NB4 (cell line): ENCODE measurements around the gene HEY2.

Experiments
- DNase-seq: peaks from one replicate; pipeline ENCODE4 v3.0.0; 2010; ENCODE audit warnings: low read depth
- H3K4me3 ChIP-seq: one replicate; pipeline ENCODE4 v1.5.1; 2011; ENCODE audit warnings: mild to moderate bottlenecking, low read depth, low read length, moderate library complexity
- MAX ChIP-seq: IDR thresholded peaks from 2 replicates; pipeline ENCODE4 v1.6.1; 2011; ENCODE audit warnings: low read depth, low read length
- MYC ChIP-seq: IDR thresholded peaks from 2 replicates; pipeline ENCODE4 v1.6.1; 2011; ENCODE audit warnings: low read depth, low read length
- POLR2A ChIP-seq: IDR thresholded peaks from 2 replicates; pipeline ENCODE4 v1.6.1; 2011; ENCODE audit warnings: mild to moderate bottlenecking; ENCODE audit not compliant: insufficient read length; ENCODE audit errors: extremely low read depth
- TF ChIP-seq, protein P1 (sequence below): IDR thresholded peaks from one replicate; pipeline ENCODE4 v1.5.1; 2012; ENCODE audit warnings: low read depth, low read length

Gene HEY2

GRCh38 chr6:125728739-125729138, 20.7 kb upstream of the HEY2 start:
- no peak for DNase-seq
- TF ChIP-seq MYC (no peak), MAX (no peak), POLR2A (no peak)
- TF ChIP-seq, protein P1, sequence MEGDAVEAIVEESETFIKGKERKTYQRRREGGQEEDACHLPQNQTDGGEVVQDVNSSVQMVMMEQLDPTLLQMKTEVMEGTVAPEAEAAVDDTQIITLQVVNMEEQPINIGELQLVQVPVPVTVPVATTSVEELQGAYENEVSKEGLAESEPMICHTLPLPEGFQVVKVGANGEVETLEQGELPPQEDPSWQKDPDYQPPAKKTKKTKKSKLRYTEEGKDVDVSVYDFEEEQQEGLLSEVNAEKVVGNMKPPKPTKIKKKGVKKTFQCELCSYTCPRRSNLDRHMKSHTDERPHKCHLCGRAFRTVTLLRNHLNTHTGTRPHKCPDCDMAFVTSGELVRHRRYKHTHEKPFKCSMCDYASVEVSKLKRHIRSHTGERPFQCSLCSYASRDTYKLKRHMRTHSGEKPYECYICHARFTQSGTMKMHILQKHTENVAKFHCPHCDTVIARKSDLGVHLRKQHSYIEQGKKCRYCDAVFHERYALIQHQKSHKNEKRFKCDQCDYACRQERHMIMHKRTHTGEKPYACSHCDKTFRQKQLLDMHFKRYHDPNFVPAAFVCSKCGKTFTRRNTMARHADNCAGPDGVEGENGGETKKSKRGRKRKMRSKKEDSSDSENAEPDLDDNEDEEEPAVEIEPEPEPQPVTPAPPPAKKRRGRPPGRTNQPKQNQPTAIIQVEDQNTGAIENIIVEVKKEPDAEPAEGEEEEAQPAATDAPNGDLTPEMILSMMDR: no peak
- no peak overlapping the region for H3K4me3 ChIP-seq

DNA sequence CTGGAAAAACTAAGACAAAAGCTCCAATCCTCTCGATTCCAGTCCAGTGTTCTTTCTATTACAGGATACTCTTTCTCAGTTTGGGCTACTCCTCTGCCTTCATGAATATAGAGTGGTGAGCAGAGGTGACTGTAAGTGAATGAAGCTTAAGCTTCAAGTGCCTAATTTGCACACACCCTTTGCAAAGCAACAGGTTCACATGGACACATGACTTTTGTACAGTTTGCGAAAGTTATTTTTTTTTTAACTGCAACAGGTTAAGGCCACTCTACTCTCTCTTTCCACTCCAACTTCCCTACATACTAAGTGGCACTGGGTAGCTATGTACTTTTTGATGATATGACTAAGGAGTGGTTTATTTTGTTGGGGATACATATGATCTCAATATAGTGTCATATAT, 19.4 kb upstream of the HEY2 start:
- TF ChIP-seq POLR2A: no peak
- TF ChIP-seq, protein P1: no peak
- TF ChIP-seq MYC: no peak
- DNase-seq: no peak
- H3K4me3 ChIP-seq: no peak overlapping the region

DNA sequence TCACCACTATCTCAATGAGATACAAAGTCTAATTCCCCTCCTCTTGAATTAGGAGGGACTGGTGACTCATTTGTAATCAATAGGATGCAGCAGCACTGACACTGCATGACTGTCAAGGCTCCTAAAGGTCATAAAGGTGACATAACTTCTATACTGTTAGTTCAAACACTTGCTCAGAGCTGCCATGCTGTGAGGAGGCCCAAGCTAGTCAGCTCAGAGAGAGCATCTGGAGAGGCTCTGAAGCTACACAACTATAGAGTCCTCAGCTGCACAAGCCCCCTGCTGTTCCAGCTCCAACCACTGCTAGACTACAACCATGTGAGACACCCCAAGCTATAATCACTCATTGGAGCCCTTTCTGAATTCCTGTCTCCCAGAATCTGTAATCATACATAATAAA, 17.0 kb upstream of the HEY2 start:
- H3K4me3 ChIP-seq: no peak overlapping the region
- TF ChIP-seq MYC (no peak), MAX (no peak), POLR2A (no peak)
- TF ChIP-seq, protein P1: no peak
- no peak for DNase-seq

GRCh38 chr6:125733516-125734300, 15.7 kb upstream of the HEY2 start:
- no peak for TF ChIP-seq MAX
- no peak for TF ChIP-seq MYC
- TF ChIP-seq, protein P1: no peak
- TF ChIP-seq POLR2A: no peak
- no peak for DNase-seq
- no peak overlapping the region for H3K4me3 ChIP-seq

DNA sequence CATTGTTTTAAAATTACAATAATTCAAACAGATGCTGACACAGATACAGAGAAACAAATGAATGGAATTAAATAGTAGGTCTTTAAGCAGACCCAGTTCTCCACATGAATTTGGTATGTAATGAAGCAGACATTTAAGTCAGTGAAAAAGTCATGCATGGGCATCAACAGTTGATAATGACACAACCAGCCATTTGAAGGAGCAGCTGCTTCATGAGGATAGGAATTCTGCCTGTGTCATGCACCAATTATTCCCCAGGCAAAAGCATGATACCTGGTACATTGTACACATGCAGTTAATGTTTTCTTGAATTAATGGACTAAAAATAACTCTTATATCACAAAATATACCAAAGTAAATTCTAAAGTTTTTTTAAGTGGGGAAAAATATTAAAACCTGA, 11.2 kb upstream of the HEY2 start:
- H3K4me3 ChIP-seq: no peak overlapping the region
- no peak for DNase-seq
- TF ChIP-seq POLR2A (no peak), MAX (no peak)
- TF ChIP-seq, protein P1: no peak

- H3K4me3 ChIP-seq: no peak overlapping the region
- no peak for DNase-seq
- TF ChIP-seq MAX (no peak), POLR2A (no peak), MYC (no peak)
- TF ChIP-seq, protein P1: no peak
Observed at GRCh38 chr6:125739364-125739763, 10.1 kb upstream of the HEY2 start.
